ENCODE measurements around the gene DPM2. TPM values are rescaled to one million over a fixed set of nuclear protein-coding genes. Genes with fewer than 3 reads are reported as not detected.

DPM2 gene
- total RNA-seq, 1 donor from 2014 or later, result 26.2 TPM

DNA sequence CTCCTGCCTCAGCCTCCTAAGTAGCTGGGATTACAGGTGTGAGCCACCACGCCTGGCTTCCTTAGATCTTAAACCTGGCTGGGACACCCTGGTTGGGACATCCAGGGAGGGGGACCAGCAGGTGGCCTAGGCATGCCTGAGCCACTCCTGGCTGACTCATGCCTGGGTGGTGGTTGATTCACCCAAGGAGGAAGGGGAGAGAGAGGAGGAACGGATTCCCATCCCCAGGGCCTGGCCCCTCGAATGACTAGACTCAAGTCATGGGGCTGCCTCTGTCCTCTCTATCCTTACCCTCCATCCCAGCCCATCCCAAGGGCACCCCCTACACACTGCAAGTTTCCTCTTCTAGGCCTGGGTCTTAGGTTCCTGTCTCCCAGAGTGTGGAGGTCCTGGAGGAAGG, 30.4 kb upstream of the DPM2 start:
- TF ChIP-seq, protein P1, sequence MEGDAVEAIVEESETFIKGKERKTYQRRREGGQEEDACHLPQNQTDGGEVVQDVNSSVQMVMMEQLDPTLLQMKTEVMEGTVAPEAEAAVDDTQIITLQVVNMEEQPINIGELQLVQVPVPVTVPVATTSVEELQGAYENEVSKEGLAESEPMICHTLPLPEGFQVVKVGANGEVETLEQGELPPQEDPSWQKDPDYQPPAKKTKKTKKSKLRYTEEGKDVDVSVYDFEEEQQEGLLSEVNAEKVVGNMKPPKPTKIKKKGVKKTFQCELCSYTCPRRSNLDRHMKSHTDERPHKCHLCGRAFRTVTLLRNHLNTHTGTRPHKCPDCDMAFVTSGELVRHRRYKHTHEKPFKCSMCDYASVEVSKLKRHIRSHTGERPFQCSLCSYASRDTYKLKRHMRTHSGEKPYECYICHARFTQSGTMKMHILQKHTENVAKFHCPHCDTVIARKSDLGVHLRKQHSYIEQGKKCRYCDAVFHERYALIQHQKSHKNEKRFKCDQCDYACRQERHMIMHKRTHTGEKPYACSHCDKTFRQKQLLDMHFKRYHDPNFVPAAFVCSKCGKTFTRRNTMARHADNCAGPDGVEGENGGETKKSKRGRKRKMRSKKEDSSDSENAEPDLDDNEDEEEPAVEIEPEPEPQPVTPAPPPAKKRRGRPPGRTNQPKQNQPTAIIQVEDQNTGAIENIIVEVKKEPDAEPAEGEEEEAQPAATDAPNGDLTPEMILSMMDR (conservative IDR thresholded peaks at IDR 0.05; ENCODE audit: low read depth, low read length), result peak; percentile 42
- no peak for DNase-seq (ENCODE audit: low read depth)
- no peak overlapping the region for H3K4me3 ChIP-seq (ENCODE audit: low read depth, low read length)

DNA sequence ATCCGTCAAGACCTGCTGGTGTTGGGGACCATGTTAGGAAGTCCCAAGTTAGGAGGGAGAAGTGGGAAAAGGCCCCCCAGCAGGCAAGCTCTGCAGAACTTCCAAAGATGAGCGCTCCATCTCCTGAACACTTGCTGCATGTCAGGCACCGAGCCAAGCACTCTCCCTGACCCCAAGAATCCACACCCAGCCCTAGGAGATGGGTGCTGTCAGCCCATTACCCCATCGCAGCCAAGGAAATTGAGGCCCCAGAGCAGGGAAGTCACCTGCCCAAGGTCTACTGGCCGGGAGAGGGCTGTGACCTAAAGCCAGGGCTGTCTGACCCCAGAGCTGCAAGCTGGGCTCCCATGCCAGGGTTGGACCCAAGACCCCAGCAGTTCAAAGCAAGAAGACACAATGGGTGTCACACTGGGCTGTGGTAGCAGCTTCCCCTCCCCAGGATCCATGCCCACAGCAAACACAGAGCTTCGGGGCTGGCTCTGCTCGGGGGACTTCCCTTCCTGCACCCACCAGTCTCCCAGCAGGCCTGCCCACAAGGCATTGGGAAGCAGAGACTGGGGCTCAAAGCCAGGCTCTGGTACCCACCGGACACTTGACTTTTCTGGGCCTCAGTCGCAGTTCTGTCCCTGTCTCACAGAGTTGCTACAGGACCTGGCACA, 29.6 kb upstream of the DPM2 start:
- TF ChIP-seq, protein P1 (conservative IDR thresholded peaks at IDR 0.05; ENCODE audit: low read depth, low read length), result no peak
- no peak for DNase-seq (ENCODE audit: low read depth)
- no peak overlapping the region for H3K4me3 ChIP-seq (ENCODE audit: low read depth, low read length)

DNA sequence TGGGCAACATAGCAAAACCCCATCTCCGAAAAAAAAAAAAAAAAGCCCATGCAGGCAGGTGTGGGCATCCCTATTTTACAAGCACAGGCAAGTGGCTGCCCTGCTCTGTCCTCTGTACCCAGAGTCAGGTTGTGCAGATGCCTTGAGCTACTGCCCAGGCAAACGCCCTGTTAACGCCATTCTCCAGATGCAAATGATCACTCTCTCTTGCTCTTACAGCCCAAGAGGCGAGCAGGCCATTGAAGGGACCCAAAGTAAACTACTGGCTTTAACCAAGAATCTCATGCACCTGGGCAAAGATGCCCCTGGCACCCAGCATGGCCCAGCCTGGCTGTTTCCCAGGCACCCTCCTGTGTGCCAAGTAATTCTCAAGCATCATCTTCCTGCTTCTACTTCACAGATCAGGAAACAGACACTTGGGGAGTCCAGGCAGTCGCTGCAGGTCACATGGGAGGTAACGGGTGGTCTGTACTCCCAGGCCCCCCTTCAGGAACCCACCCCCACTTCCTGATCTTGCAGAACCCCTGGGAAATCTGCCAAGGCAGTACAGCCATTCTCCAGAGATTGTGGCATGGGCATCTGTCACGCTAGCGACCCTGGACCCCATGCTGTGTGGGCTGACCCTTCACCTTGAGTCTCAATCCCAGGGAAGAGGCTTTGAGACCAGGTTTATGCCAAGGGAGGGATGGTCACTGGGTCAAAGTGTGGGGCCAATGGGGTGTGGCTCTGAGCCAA, 28.9 kb upstream of the DPM2 start:
- TF ChIP-seq, protein P1 (conservative IDR thresholded peaks at IDR 0.05; ENCODE audit: low read depth, low read length), result no peak
- DNase-seq (ENCODE audit: low read depth), result no peak
- H3K4me3 ChIP-seq (ENCODE audit: low read depth, low read length), result no peak overlapping the region

DNA sequence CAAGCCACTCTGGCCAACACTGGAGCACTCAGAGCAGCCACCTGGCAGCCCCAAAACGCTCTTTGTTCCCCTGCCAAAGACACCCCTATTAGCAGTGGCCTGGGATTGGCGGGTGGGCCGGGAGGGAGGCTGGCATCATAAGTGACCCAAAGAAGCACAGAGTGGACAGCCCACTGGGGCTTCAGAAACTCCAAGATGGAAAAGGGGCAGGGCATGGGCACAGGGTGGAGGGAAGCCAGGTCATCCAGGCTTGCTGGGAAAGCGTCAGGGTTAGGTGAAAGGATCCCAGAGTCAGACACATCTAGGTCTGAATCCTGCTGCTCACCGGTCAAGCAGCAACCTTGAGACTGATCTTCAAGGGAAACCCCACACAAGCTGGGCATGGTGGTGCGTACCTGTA, 28.3 kb upstream of the DPM2 start:
- no peak for DNase-seq (ENCODE audit: low read depth)
- no peak overlapping the region for H3K4me3 ChIP-seq (ENCODE audit: low read depth, low read length)
- TF ChIP-seq, protein P1 (conservative IDR thresholded peaks at IDR 0.05; ENCODE audit: low read depth, low read length), result no peak

DNA sequence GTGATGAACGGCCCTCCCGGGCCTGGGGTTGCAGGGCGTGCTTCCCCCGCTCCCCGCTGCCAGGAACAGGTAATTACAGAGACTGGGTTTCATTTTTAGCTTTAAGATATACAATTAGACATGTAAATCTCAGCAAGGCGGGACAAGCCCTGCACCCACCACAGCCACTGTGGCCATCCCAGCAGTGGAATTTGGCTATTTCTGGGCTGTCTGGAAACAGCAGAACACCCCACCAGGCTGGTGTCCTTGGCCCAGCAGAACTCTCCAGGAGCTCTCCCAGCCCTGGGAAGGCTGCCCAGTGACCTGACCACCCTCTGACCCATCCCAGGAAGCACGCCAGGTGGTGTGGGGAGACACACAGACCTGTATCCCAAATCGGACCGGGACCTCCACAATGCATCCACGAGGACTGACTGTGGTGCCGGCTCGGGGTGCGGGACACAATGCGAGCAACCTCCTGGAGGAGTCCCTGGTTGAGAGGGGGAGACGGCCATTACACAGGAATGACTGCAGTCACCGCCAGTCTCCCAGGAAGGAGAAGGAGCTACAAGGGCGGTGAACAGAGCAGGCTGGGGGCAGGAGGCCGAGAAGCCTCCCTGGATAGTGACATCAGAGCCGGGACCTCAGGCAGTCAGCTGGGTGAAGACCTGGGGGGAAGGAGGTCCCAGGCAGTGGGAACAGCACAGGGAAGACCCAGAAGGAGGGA, 25.9 kb upstream of the DPM2 start:
- no peak for DNase-seq (ENCODE audit: low read depth)
- no peak overlapping the region for H3K4me3 ChIP-seq (ENCODE audit: low read depth, low read length)
- TF ChIP-seq, protein P1 (conservative IDR thresholded peaks at IDR 0.05; ENCODE audit: low read depth, low read length), result no peak

DNA sequence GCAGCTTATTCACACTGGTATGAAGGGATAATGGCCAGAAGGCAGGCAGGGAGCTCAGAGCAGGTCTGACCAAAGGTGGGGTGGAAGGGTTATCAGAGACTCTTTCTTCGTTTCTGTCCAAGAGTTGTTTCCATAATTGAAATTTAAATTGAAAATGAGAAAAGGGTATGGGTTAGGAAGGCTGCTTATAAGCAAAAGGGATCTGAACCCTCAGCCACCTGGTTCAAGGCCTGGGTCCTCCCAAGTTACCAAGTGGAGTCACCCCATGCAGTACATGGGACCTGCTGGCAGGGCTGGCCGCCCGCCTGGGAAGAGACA, 25.3 kb upstream of the DPM2 start:
- no peak for DNase-seq (ENCODE audit: low read depth)
- TF ChIP-seq, protein P1 (conservative IDR thresholded peaks at IDR 0.05; ENCODE audit: low read depth, low read length), result no peak
- H3K4me3 ChIP-seq (ENCODE audit: low read depth, low read length), result no peak overlapping the region

Data from epithelial cell of proximal tubule (primary cell).